Gastrocnemius medialis (tissue), 4 donors: Measurements from ENCODE around the gene KRTAP20-1.

Experiments used
- POLR2A ChIP-seq, 2 donors: fragments of 450-650 bp; IDR thresholded peaks; one replicate each; pipeline ENCODE4 v1.6.1; 2017; ENCODE audit warnings: antibody characterized with exemption in 2 of 2, mild to moderate bottlenecking in 2 of 2, moderate library complexity in 2 of 2
- TF ChIP-seq, protein P1 (sequence below), 5 experiments: fragments of 450-650 bp in 3 of 5; fragments of 200-600 bp in 2 of 5; sonication (generic) in 2 of 5; IDR thresholded peaks in 4 of 5; conservative IDR thresholded peaks in 1 of 5; 1 replicate in 4 of 5; 2 replicates in 1 of 5; pipeline ENCODE4 v1.5.1; 2016 to 2019; ENCODE audit warnings: antibody characterized with exemption in 5 of 5, mild to moderate bottlenecking in 3 of 5, moderate library complexity in 3 of 5

- TF ChIP-seq, protein P1, sequence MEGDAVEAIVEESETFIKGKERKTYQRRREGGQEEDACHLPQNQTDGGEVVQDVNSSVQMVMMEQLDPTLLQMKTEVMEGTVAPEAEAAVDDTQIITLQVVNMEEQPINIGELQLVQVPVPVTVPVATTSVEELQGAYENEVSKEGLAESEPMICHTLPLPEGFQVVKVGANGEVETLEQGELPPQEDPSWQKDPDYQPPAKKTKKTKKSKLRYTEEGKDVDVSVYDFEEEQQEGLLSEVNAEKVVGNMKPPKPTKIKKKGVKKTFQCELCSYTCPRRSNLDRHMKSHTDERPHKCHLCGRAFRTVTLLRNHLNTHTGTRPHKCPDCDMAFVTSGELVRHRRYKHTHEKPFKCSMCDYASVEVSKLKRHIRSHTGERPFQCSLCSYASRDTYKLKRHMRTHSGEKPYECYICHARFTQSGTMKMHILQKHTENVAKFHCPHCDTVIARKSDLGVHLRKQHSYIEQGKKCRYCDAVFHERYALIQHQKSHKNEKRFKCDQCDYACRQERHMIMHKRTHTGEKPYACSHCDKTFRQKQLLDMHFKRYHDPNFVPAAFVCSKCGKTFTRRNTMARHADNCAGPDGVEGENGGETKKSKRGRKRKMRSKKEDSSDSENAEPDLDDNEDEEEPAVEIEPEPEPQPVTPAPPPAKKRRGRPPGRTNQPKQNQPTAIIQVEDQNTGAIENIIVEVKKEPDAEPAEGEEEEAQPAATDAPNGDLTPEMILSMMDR (IDR thresholded peaks at IDR 0.05 in 4 of 5, conservative IDR thresholded peaks at IDR 0.05 in 1 of 5) = no peak
- no peak for TF ChIP-seq POLR2A (IDR thresholded peaks at IDR 0.05)
Measured at GRCh38 chr21:30580132-30580531, 36.1 kb upstream of the KRTAP20-1 start.
